T-helper 9 cell (primary cell): ENCODE data around the gene F2RL3.
"Not testable (repeated sequence)": the region's sequence is repeated elsewhere in the genome, so short reads cannot be mapped to it uniquely, and the experiment has no call there.

Source experiments
- DNase-seq: peaks from one replicate; pipeline ENCODE4 v3.0.0-alpha.2; 2020

The F2RL3 gene

DNA sequence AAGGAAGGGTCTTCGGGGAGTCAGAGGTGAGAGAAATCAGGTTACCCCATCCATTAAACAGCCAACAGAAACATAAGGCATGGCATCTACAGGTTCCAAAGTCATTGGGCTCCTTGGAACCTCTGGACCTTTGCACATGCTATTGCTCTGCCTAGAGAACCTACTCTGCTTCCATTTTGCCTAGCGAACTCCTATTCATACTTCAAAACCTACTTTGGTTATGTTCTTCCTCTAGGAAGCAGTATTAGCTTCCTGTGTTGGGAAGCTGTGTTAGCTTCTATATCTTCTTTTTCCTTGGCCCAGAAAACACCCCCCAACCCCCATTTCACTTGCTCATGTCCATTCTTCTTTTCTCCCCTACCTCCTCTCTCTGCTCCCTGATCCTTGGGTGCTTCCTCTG, 39.6 kb downstream of the F2RL3 start:
- DNase-seq = no peak

DNA sequence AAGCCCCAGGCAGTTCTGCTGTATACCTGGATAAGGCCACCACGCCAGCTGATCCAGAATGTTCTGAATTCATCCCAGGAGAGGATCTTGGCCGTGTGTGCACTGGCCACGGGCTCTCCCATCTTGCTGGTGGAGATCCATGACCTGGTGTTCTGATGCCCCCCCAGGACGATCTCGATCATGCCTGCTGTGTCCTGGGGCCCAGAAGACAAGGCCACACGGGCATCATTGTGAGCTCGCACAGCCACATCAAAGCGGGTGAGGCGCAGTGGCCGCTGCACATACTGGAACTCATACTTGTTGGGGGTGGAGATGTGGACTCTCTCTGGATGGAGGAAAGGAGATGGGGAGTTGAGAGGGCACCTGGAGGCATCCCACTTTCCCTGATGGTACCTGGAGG, 40.1 kb downstream of the F2RL3 start:
- DNase-seq = no peak

DNA sequence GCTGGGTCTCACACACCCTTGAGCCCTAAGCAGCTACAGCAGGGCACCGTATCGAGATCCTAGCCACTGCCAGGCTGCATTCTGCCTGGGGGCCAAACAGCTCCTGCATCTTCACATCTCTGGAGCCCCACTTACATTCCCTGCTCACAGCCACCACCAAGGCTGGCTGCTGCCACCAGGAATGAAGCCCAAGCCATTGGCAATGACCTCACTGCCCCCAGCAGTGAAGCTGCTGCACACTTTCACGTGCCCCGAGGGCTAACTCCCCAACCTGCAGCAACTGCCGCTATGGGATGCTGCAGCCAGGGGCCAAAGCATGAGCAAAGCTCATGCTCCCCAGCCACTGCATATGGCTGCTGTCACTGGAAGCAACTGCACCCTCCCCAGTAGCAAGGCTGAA, 42.0 kb downstream of the F2RL3 start:
- DNase-seq = no peak

GRCh38 chr19:16931306-16931705, 42.5 kb downstream of the F2RL3 start:
- DNase-seq = no peak

DNA sequence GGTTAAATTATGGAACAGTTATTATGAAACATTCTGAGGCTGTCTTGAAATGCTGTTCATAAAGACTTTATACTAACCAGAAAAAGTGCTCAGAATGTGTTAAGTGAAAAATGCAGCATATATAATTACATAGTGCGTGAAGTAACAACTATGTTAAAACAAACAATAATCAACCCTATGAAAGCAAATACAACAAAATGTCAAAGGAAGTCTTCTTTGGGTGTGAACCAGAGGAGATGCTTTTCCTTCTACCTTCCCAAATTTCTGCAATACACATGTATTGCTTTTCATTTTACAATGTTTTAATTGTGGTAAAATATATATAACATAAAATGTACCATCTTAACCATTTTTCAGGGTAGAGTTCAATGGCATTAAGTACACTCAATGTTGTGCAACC, 45.7 kb downstream of the F2RL3 start:
- DNase-seq = no peak

DNA sequence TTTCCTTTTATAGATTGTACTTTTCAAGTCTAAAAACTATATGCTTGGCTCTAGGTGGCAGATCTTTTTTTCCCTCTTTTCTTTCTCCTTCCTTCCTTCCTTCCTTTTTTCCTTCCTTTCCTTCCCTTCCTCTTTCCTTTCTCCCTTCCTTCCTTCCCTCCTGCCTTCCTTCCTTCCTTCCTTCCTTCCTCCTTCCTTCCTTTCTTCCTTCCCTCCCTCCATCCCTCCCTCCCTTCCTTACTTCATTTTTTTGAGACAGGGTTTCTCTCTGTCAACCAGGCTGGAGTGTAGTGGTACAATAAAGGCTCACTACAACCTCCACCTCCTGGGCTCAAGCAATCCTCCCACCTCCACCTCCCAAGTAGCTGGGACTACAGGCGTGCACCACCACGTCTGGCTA, 48.1 kb downstream of the F2RL3 start:
- no peak for DNase-seq

- not testable (repeated sequence) for DNase-seq
Observed at GRCh38 chr19:16937796-16938195, 49.0 kb downstream of the F2RL3 start.

DNA sequence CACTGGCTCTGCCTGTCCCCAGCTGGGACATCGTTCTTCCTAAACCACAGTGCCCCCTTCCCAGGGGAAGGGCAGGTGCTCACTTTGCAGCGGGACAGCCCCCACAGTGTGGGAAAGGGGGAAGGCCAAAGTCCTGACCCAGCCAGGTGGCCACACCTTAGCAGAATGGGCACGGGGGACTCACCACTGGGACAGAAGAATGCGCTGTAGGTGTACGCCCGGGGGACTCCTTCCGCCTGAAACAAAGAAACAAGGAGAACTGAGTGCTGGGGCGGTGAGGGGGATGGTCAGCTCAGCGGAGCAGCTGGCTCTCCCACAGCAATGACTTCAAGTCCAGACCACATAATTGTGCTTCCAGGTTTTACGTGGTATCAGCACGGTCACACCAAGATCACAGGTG, 49.4 kb downstream of the F2RL3 start:
- no peak for DNase-seq

DNA sequence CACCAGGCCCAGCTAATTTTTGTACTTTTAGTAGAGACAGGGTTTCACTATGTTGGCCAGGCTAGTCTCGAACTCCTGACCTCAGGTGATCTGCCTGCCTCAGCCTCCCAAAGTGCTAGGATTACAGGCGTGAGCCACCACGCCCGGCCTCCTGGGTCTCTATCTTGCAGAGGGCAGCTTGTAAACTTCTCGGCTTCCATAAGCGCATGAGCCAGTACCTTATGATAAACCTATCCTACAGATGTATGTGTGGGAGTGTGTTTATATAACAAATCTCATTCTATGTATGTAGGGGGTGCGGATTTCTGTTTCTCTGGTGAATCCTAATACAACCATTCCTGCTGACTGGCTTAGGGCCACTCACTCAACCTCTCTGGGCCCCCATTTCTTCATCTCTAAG, 51.3 kb downstream of the F2RL3 start:
- DNase-seq = not testable (repeated sequence)

DNA sequence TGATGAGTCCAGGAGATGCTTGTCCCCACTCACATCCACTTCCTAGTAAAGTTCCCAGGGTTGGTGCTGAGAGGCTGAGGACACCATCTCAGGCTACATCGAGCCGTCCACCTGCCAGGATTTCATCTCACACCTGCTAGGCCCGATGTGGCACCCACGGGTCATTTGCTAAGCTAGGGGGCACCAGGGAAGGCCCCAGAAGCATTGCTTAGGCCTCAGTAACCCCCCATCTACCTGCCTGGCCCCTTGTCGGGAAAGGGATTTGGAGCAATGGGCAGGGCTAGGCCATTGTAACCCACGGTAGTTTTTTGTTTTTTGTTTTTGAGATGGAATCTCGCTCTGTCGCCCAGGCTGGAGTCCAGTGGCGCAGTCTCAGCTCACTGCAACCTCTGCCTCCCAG, 51.8 kb downstream of the F2RL3 start:
- DNase-seq = no peak
